ENCODE measurements around the gene SUPT5H.

The SUPT5H gene

GRCh38 chr19:39445196-39446111, at the start of gene SUPT5H:
Gene SUPT5H, plus strand, starts transcription at chr19:39445582. Its CDS starts 309 bp downstream, at chr19:39445891.
- peak; percentile 72 for FAIRE-seq

DNA sequence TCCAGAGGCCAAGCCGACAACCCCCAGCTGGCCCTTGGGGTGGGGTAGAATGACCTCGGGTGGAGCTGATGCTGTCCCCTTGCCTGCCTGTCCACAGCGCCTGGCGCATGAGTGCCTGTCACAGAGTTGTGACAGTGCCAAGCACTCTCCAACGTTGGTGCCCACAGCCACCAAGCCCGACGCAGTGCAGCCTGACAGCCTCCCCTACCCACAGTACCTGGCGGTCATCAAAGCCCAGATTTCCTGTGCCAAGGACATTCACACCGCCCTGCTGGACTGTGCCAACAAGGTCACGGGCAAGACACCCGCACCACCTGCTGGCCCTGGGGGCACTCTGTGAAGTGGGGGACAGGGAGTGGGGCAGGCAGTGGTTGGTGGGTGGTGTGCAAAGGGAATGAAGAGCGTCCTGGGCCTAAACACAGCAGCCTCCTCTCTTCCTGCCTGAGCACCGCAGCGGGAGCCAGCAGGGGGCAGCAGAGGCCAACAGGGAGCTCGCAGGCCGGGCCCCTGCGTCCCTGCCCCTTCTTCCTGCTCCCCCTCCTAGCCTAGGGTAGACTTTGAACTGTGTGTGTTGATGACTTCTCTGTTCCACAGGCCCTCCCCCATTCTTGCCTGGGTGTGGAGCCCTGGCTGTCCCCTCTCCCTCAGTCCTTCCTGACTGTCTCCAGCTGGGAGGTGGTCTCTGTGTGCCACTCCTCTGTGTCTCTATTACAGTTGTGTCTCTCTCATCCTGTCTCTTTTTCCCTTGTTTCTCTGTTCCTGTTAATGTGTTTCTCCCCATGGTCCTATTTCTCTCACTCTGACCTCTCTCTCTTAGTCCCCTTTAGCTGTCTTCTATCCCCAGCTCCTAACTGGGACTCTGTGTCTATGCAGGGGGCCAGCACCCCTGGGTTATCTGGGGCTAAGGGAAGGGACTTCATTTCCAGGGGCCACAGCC, 47.8 kb upstream of the SUPT5H start:
- no peak for FAIRE-seq

DNA sequence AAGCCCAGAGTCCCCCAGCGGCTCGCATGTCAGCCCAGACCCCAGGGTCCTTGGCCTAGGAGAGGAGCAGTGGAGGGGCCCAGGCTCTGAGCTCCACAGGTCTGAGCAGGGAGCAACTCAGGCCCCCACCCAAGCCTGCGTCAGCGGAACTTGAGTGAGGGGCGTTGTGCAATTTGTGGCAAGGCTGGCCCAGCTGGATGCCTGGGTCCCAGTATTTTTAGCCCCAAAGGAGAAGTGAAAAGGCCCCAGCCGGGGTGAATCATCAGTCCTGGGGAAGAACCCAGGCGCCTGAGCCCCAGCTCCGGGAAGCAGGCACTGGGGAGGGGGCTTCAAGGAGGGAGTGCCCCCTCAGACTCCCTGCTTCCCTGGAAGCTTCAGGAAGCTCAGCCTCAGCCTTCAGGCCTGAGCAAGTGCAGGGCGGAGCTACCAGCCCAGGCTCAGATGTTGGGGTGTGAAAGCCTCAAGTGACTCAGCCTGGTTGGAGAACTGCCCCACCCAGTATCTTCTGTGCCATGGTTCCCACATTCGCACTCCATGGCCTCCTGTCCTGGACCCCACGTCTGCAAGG, 47.0 kb upstream of the SUPT5H start:
- FAIRE-seq: no peak

DNA sequence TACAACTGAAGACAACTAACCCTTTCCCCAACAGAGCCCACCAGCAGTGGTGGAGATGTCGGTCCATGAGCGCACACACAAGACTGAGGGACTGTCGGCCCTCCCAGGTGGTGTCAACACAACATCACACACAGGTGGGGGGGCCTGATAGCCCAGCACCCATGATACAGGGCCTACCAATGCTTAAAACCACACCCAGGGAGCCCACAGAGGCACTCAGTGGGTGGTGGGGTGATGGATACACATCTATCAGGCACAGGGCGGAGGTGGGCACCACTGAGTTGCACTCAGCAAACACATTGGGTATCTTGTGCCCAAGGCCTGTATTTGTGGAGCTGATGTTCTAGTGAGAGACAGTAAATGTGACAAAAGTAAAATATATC, 45.7 kb upstream of the SUPT5H start:
- no peak for FAIRE-seq

GRCh38 chr19:39400061-39400460, 45.3 kb upstream of the SUPT5H start:
- no peak for FAIRE-seq

GRCh38 chr19:39401070-39401548, 44.3 kb upstream of the SUPT5H start:
- FAIRE-seq: no peak

DNA sequence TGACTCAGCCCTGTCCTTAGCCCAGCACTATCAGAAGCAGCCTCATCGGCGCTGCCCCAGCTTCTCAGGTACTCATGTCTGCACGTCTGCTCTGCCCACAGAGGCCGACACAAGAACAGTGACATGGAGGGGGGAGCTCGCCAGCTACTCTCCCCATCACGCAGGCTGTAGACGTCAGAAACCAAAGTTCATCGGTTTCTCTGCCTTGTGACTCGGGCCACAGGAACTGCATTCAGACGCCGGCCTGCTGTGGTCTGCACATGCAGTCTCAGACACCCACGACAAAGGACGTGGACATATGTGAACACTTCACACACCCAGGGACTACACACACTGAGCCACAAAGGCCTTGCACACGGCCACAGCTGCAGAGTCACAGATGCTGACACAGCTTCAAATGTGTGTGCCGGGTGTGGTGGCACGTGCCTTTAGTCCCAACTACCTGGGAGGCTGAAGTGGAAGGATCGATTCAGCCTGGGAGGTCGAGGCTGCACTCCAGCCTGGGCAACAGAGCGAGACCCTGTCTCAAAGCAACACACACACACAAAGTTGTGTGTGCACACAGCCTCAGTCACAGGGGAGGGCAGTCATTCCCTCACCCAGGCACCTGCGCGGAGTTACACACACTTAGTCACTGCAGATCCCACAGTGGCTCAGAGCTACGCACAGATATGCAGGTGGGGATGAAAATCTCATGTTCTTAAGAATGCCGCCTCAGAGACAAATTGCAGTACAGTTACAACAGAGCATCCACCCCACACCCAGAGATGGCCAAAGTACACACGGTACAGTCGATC, 43.6 kb upstream of the SUPT5H start:
- FAIRE-seq: no peak

DNA sequence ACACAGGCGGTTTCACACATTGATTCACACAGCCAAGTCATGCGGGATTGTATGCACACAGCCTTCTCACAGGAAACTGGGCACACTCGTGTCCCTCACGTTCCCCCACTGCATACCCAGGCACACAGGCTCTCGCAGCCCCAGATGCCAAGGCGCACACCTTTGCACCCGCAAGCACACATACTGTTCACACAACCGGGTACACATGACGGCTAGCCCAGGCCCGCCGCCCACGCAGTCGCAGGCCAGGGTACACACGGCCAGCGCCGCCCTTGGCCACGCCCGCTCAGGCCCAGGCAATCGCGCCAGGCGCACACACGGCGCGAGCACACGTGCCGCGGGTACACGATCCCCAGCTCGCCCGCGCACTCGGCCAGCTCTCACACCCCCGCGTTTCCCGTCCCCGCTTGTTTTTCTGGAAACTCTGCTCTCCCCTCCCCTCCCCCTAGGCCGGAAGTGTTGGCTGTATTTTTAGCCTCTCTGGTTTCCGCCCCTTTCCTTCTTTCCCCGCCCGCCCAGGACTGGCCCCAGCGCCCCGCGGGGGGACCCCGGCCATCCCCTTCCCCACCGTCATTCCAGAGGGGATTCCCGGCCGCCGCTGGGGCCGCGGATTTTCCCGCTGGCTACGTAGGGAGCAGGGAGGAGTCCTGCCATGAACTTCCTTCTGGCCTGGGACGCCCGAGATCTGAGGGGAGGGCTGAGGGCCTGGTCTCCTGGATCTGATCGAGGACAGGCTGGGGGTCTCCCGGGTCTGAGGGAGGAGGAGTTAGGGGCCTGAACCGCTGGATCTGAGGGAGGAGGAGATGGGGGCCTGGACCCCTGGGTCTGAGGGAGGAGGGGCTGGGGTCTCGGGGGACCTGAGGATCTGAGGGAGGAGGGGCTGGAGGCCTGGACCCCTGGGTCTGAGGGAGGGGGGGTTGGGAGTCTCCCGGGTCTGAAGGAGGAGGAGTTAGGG, 42.8 kb upstream of the SUPT5H start:
- FAIRE-seq: no peak

- FAIRE-seq: no peak
These were observed 41.8 kb upstream of the SUPT5H start for GRCh38 chr19:39403331-39404312.

- FAIRE-seq: no peak
These were observed 40.0 kb upstream of the SUPT5H start for GRCh38 chr19:39405261-39405957.

GRCh38 chr19:39405958-39406655, 39.3 kb upstream of the SUPT5H start:
- no peak for FAIRE-seq

DNA sequence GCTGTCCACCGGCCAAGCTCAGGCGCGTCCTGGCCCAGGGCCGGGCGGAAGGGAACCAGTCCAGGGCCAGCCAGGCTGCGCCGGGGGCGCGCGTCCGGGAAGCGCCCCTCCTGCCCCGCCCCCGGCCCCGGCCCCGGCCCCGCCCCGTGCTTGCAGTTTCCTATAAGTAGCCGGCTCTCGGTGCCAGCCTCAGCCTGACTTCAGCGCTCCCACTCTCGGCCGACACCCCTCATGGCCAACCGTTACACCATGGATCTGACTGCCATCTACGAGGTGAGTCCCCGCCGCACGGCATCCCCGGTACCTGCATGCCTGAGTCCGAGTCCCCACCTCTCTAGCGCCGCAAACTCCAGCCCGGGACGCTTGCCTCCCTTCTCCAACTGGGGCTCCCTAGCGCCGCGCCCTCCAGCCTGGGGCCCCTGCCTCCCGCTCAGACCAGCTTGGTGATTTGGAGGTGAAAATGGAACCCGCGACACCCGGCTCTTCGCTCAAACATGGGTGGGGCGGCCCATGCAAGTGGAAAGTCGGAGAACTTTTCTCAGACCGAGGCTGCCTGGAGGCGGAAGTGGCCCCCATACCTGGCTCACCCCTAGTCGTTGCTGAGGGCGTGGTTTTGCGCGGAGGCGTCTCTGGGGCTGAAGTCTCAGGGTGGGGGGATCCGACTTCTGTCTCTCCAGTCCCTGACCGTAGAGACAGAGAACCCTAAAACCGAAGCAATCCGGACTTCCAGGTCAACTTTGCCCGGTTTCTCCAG, 38.5 kb upstream of the SUPT5H start, which contains the start of gene ZFP36:
ZFP36 (plus strand) TSS at position 192 of the 754 bp plus-strand sequence; CDS start at position 250, 58 bp downstream.
- no peak for FAIRE-seq

GRCh38 chr19:39407410-39407659, 38.0 kb upstream of the SUPT5H start:
- no peak for FAIRE-seq

GRCh38 chr19:39407660-39408391, 37.6 kb upstream of the SUPT5H start:
- FAIRE-seq: no peak

DNA sequence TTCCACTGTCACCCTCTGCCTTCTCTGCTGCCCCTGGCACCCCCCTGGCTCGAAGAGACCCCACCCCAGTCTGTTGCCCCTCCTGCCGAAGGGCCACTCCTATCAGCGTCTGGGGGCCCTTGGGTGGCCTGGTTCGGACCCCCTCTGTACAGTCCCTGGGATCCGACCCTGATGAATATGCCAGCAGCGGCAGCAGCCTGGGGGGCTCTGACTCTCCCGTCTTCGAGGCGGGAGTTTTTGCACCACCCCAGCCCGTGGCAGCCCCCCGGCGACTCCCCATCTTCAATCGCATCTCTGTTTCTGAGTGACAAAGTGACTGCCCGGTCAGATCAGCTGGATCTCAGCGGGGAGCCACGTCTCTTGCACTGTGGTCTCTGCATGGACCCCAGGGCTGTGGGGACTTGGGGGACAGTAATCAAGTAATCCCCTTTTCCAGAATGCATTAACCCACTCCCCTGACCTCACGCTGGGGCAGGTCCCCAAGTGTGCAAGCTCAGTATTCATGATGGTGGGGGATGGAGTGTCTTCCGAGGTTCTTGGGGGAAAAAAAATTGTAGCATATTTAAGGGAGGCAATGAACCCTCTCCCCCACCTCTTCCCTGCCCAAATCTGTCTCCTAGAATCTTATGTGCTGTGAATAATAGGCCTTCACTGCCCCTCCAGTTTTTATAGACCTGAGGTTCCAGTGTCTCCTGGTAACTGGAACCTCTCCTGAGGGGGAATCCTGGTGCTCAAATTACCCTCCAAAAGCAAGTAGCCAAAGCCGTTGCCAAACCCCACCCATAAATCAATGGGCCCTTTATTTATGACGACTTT, 36.8 kb upstream of the SUPT5H start:
- FAIRE-seq: no peak

All from endometrium (tissue), 2 donors.